Dedifferentiated amniotic fluid mesenchymal stem cell (primary cell): ENCODE measurements around the gene MIF.
"Not testable (repeated sequence)": the region's sequence is repeated elsewhere in the genome, so short reads cannot be mapped to it uniquely, and the experiment has no call there.

Experiments used
- DNase-seq: peaks from one replicate; pipeline ENCODE4 v3.0.0-alpha.2; 2016; ENCODE audit errors: extremely low spot score

Gene MIF

DNA sequence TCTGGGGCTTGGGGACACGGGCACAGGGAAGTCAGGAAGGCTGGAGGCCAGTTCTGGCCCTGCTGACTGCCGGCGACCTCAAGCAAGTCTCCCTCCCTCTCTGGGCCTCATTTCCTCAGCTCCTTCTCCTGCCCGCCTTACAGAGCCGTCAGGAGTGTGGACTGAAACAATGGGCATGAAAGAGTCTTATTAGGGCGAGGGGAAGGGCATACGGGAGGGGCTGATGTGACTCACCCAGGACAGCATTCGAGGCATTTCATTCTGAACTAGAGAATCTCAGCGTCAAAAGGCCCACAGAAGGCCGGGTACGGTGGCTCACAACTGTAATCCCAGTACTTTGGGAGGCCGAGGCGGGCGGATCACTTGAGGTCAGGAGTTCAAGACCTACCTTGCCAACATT lies 46.0 kb downstream of the MIF start:
- DNase-seq, result not testable (repeated sequence)
